Mucosa of rectum (tissue), 2 donors: Measurements from ENCODE around the gene MTUS2.

Source experiments
- H3K27ac ChIP-seq, 2 donors: one replicate each; pipeline ENCODE4 v1.7.0; 2013; ENCODE audit warnings: inconsistent platforms in 2 of 2, low read depth in 2 of 2, low read length in 2 of 2
- H3K27me3 ChIP-seq, 2 donors: one replicate each; pipeline ENCODE4 v1.7.0; 2013; ENCODE audit warnings: low read length in 2 of 2; ENCODE audit not compliant: control insufficient read depth in 2 of 2, insufficient read depth in 2 of 2
- H3K36me3 ChIP-seq, 2 donors: one replicate each; pipeline ENCODE4 v1.7.0; 2013; ENCODE audit warnings: low read length in 2 of 2; ENCODE audit not compliant: control insufficient read depth in 2 of 2, insufficient read depth in 2 of 2
- H3K4me1 ChIP-seq, 2 donors: one replicate each; pipeline ENCODE4 v1.7.0; 2013; ENCODE audit warnings: low read length in 2 of 2, mild to moderate bottlenecking in 1 of 2; ENCODE audit not compliant: control insufficient read depth in 2 of 2, insufficient read depth in 2 of 2
- H3K4me3 ChIP-seq, 2 donors: one replicate each; pipeline ENCODE4 v1.7.0; 2013; ENCODE audit warnings: low read length in 2 of 2
- H3K9ac ChIP-seq, 2 donors: one replicate each; pipeline ENCODE4 v1.7.0; 2013; ENCODE audit warnings: low read length in 2 of 2, low read depth in 1 of 2, mild to moderate bottlenecking in 1 of 2
- H3K9me3 ChIP-seq, 2 donors: one replicate each; pipeline ENCODE4 v1.7.0; 2013; ENCODE audit warnings: low read length in 2 of 2; ENCODE audit not compliant: control insufficient read depth in 2 of 2
- donor health status: healthy.
- donor health status: Normal muscosa, but diverticular disease.

The MTUS2 gene

DNA sequence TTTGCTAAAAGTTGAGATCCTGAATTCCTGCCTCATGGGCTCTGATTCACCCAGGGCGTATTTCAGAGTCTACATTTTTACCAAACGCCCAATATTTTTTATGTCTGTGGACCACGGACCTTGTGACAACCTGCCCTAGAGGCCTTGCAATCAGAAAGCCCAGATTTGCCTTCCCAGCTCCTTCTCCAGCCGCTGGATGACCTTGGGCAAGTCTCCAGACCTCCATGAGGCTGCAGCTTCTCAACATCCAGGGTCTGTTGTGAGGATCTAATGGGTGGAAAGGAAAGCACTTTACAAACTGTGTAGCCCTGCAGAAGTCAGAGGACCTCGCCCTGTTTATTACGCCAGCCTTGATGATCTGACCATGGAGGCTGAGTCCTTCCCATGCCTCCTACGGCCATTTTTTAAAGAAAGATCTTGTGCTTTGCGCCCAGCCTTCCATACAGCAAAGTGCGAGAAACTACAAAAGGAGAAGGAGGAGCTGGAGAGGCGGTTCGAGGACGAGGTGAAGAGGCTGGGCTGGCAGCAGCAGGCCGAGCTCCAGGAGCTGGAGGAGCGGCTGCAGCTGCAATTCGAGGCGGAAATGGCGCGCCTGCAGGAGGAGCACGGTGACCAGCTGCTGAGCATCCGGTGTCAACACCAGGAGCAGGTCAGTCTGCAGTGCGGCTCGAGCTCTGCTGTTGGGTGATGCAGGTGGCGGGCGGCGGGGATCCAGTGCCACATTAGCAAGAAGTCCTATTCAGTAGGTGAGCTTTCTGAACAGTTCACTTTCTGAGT is 659.8 kb downstream of the MTUS2 start:
- no peaks in the 10 kb centered on the region for H3K27me3 ChIP-seq

DNA sequence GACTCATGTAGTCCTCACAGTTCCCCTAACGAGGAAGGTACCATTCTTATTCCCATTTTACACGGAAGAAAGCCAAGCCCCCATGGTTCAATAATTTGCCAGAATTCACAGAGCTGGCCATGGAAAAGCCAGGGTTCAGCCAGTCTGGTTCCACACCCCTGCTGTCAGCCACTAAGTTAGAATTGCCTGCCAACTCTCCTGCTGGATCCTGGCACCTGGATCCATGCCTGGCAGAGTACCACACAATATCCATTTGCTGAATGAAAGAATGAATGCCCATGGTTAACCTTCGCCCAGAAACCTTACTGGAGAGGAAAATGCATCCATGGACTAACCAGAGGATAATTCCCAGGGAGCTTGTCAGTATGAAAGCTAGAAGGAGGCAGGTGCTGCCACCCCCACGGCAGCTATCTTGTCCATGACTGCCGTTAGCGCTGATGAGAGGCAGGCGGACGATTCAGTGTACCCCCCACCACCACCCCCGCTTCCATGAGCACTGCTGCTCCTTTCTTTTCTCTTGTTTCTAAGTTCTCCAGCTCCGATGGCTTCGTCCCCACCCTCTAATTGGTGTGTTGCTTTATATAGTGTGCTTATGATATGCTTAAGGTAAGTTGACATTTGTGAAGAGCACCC is 660.9 kb downstream of the MTUS2 start:
- H3K27ac ChIP-seq: no peak overlapping the region
- H3K4me1 ChIP-seq: peaks cover 2 to 3% of the 10 kb centered on the region in 2 donors
- H3K9ac ChIP-seq: no peak overlapping the region
- no peaks in the 10 kb centered on the region for H3K9me3 ChIP-seq
- no peak overlapping the region for H3K4me3 ChIP-seq
- H3K36me3 ChIP-seq: no peaks in the 10 kb centered on the region
- H3K27me3 ChIP-seq: no peaks in the 10 kb centered on the region

More for the DNA sequence above, 659.8 kb downstream of the MTUS2 start:
- no peaks in the 10 kb centered on the region for H3K36me3 ChIP-seq
- H3K4me1 ChIP-seq: peaks cover 2 to 3% of the 10 kb centered on the region in 2 donors
- no peak overlapping the region for H3K9ac ChIP-seq
- H3K27ac ChIP-seq: no peak overlapping the region
- H3K4me3 ChIP-seq: no peak overlapping the region
- H3K9me3 ChIP-seq: no peaks in the 10 kb centered on the region

DNA sequence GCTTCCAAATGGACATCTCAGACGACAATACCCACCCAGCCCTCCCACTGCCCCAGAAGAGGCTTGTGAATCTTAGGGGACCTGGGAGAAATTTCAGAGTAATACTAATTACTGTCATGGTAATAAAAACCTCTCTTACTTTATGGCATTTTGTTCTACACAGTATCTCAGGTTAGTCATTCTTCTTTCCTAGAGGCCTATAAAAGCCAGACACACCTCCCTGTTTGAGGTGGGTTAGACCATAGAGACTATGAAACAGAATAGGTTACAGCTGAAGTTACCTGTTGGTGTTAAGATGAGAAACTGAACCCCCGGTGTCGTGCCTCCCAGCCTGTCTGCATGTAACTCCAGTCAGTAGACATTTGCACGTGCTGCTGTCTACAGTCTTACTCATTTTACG is 661.5 kb downstream of the MTUS2 start:
- Histone ChIP-seq H3K9me3 (no peaks in the 10 kb centered on the region), H3K4me3 (no peak overlapping the region), H3K4me1 (peaks cover 2 to 3% of the 10 kb centered on the region in 2 donors), H3K9ac (no peak overlapping the region), H3K27me3 (no peaks in the 10 kb centered on the region), H3K27ac (no peak overlapping the region), H3K36me3 (no peaks in the 10 kb centered on the region)

DNA sequence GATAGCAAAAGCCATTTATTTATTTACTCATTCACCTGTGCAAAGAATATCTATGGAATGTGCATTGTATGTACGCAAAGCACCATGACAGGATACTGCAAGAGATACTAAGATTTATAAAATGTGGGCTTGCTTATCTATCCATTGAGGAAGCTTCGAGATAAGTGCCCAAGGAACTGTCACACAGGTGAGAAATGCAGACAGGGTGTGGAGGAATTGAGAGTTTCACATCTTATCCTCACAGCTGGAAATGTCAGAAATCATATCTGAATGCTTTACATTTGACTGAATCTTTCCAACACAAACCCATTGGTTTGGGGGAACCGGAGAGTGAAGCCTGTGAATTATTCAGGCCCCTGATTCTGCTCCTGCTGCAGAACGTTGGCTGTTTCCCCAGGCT is 662.4 kb downstream of the MTUS2 start:
- Histone ChIP-seq H3K36me3 (no peaks in the 10 kb centered on the region), H3K4me3 (no peak overlapping the region), H3K27ac (no peak overlapping the region), H3K4me1 (peaks cover 2 to 3% of the 10 kb centered on the region in 2 donors), H3K9me3 (no peaks in the 10 kb centered on the region), H3K27me3 (no peaks in the 10 kb centered on the region), H3K9ac (no peak overlapping the region)

DNA sequence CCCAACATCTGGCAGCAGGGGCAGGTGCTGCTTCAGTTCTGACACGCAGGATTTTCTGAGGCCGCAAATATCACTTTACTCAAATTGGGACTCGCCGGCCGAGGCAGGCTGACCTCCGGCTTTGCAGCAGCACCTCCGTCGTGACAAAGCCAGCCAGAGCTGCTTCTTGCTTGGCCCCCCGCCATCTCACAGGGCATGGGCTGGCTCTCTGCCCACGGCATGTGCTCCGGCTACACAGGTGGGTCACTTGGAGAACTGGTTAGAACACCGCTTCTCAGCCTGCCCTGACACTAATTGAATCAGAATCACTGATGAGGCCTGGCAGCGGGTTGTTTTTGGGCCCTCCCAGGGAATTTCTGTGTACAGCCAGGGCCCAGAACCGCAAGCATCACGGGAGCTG is 663.1 kb downstream of the MTUS2 start:
- H3K4me3 ChIP-seq: no peak overlapping the region
- H3K9me3 ChIP-seq: no peaks in the 10 kb centered on the region
- H3K27me3 ChIP-seq: no peaks in the 10 kb centered on the region
- H3K4me1 ChIP-seq: peaks cover 2 to 3% of the 10 kb centered on the region in 2 donors
- H3K36me3 ChIP-seq: no peaks in the 10 kb centered on the region
- H3K27ac ChIP-seq: no peak overlapping the region
- no peak overlapping the region for H3K9ac ChIP-seq

DNA sequence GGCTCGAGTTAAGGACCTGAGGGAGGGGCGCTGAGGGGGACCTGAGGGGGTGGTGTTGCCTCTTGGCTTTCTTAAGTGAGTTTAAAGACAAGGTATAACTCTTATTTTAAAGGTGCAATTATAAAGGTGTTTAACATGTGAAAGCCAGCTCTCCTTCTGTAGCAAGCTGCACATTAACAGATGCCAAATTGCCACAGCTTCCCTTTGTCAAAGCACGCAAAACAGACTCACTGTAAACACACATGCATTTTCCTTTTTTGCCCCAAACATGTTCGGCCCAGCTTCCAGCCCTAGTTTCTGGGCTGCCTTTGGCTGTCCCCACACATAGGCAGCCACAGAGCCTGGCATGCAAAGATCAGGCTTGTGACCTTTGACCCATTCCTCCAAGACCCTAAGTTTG is 663.5 kb downstream of the MTUS2 start:
- H3K9me3 ChIP-seq: no peaks in the 10 kb centered on the region
- H3K9ac ChIP-seq: no peak overlapping the region
- H3K27me3 ChIP-seq: peaks cover 0 to 3% of the 10 kb centered on the region in 2 donors
- H3K27ac ChIP-seq: no peak overlapping the region
- H3K36me3 ChIP-seq: no peaks in the 10 kb centered on the region
- H3K4me3 ChIP-seq: no peak overlapping the region
- H3K4me1 ChIP-seq: peaks cover 2 to 3% of the 10 kb centered on the region in 2 donors

DNA sequence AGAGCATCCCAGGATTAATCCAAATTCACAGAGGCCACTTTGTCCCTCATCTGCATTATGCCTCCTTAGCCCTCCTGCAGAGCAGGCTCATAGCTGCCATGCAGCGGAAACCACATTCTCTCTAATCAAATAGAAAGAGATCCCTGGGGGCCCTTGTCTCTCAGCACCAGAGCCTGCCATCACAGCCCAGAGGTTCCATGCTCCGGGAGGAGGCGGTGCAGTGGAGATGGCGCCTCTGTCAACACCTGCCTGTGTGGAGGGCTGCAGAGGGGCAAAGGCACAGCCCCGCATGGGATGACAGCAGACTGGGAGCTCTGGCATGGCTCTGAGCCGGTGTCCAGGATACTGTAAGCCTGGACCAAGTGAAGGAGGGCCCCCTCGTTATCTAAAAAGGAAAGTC is 664.1 kb downstream of the MTUS2 start:
- H3K36me3 ChIP-seq: no peaks in the 10 kb centered on the region
- H3K27me3 ChIP-seq: peaks cover 0 to 3% of the 10 kb centered on the region in 2 donors
- H3K9ac ChIP-seq: no peak overlapping the region
- H3K4me3 ChIP-seq: no peak overlapping the region
- peaks cover 2 to 3% of the 10 kb centered on the region in 2 donors for H3K4me1 ChIP-seq
- H3K9me3 ChIP-seq: no peaks in the 10 kb centered on the region
- H3K27ac ChIP-seq: no peak overlapping the region

DNA sequence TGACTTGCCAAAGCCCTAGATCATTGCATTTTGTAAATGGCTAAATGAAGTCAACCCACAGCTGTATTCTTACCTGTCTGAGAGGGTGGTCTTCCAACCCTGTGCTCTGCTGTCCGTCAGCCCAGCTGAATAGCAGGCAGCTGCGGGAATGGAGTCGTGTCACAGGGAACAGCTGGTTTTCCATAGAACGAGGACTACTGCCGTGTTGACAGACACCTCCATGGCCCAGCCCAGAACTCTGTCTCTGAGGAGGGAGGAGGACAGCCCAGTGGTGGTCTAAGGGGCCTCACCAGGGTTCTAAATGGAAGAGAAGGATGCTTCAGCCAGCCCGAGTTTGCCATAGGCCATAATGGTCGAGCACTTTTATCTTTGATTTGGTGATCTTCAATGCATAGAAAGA is 664.7 kb downstream of the MTUS2 start:
- Histone ChIP-seq H3K4me3 (no peak overlapping the region), H3K9me3 (no peaks in the 10 kb centered on the region), H3K9ac (no peak overlapping the region), H3K27me3 (peaks cover 0 to 3% of the 10 kb centered on the region in 2 donors), H3K4me1 (peaks cover 2 to 3% of the 10 kb centered on the region in 2 donors), H3K27ac (no peak overlapping the region), H3K36me3 (no peaks in the 10 kb centered on the region)

DNA sequence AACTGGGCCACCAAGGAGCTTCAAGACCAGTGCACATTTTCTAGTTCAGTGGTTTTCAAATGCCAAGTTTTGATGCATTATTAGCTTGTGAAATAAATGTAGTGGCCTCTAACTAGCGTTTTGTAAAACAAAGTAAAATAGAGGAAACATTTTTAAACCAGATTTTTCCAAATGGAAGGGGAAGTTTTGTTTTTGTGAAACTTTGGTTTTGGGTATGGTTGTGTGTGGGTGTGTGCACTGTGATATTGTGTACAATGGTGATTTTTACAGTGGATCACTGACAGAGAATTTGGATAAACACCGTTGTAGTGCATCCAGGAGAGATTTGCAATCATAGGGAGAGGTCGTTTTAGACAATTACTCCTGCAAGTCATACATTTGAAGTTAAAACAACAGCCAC is 666.4 kb downstream of the MTUS2 start:
- Histone ChIP-seq H3K4me1 (peaks cover 2 to 3% of the 10 kb centered on the region in 2 donors), H3K27me3 (peaks cover 0 to 3% of the 10 kb centered on the region in 2 donors), H3K27ac (no peak overlapping the region), H3K4me3 (no peak overlapping the region), H3K9ac (no peak overlapping the region), H3K9me3 (no peaks in the 10 kb centered on the region), H3K36me3 (no peaks in the 10 kb centered on the region)
